ENCODE measurements around the gene CALHM5.

GRCh38 chr6:116476002-116476678 lies 35.3 kb upstream of the CALHM5 start:
- no peak for TF ChIP-seq TCF7L2 (IDR thresholded peaks at IDR 0.05; ENCODE audit: borderline replicate concordance, extremely low read depth, insufficient read depth, insufficient read length)
- TF ChIP-seq POLR2A (IDR thresholded peaks at IDR 0.05; ENCODE audit: borderline replicate concordance, extremely low read depth, insufficient read depth, insufficient read length), result no peak

Measured in HCT116 (cell line).